RWPE2 (cell line): Measurements from ENCODE around the gene NAV3.

Experiments used
- ATAC-seq: fragments of 200-7000 bp; cut with Tn5 transposase; 3 replicates; pipeline ENCODE4 v1.9.1; 2021; ENCODE audit warnings: low read depth
- DNase-seq: peaks from one replicate; pipeline ENCODE4 v3.0.0-alpha.2; 2020; ENCODE audit warnings: low spot score
- H3K27ac ChIP-seq: fragments of 450-650 bp; 2 replicates; pipeline ENCODE4 v1.5.1; 2017; ENCODE audit warnings: mild to moderate bottlenecking; ENCODE audit not compliant: poor library complexity, severe bottlenecking
- H3K27me3 ChIP-seq: fragments of 250-450 bp; sonication (Bioruptor Pico); 2 replicates; pipeline ENCODE4 v1.5.1; 2021; ENCODE audit warnings: mild to moderate bottlenecking, moderate library complexity; ENCODE audit not compliant: insufficient read depth, poor library complexity, severe bottlenecking
- H3K36me3 ChIP-seq: fragments of 250-450 bp; sonication (Bioruptor Pico); 2 replicates; pipeline ENCODE4 v1.5.1; 2020; ENCODE audit warnings: low read depth, mild to moderate bottlenecking, moderate library complexity
- H3K4me1 ChIP-seq: fragments of 250-450 bp; sonication (Bioruptor Pico); 2 replicates; pipeline ENCODE4 v1.5.1; 2021; ENCODE audit warnings: mild to moderate bottlenecking, moderate library complexity; ENCODE audit not compliant: insufficient read depth, poor library complexity, severe bottlenecking
- H3K4me3 ChIP-seq: fragments of 250-450 bp; sonication (Bioruptor Pico); 2 replicates; pipeline ENCODE4 v1.5.1; 2021; ENCODE audit warnings: mild to moderate bottlenecking, moderate library complexity; ENCODE audit not compliant: severe bottlenecking
- H3K9me3 ChIP-seq: fragments of 250-450 bp; sonication (Bioruptor Pico); 2 replicates; pipeline ENCODE4 v1.5.1; 2021; ENCODE audit warnings: mild to moderate bottlenecking, moderate library complexity; ENCODE audit not compliant: severe bottlenecking
- CTCF ChIP-seq: fragments of 450-650 bp; IDR thresholded peaks from one replicate; pipeline ENCODE4 v1.5.1; 2017; ENCODE audit warnings: mild to moderate bottlenecking, moderate library complexity; ENCODE audit not compliant: poor library complexity, severe bottlenecking

NAV3 gene

DNA sequence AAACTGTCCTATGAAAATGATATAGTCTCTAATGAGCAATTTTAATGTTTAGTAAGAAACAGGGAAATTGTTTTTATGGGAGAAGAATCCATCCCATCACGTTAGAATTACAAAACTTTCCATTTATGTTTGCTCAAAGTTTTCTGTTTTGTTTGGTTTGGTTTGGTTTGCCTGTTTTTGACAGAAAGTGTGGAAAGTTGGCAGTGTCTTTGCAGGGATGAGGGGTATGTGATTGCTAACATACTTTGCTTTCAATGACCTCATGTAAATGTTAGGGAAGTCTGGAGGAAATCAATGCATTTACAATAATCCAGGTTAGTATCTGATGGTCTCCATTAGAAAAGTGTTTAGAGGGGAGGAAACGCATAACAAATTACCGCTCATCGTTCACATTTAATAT, 12.3 kb upstream of the NAV3 start:
- Histone ChIP-seq H3K4me1 (no peaks in the 10 kb centered on the region), H3K27me3 (peaks cover 12% of the 10 kb centered on the region), H3K4me3 (no peak overlapping the region), H3K9me3 (no peaks in the 10 kb centered on the region), H3K27ac (no peak overlapping the region), H3K36me3 (no peaks in the 10 kb centered on the region)
- no peak for TF ChIP-seq CTCF
- DNase-seq (no peak), ATAC-seq (no peak)

- no peak for DNase-seq
- ATAC-seq = no peak
Observed at GRCh38 chr12:77821699-77822203, 8.9 kb upstream of the NAV3 start.

DNA sequence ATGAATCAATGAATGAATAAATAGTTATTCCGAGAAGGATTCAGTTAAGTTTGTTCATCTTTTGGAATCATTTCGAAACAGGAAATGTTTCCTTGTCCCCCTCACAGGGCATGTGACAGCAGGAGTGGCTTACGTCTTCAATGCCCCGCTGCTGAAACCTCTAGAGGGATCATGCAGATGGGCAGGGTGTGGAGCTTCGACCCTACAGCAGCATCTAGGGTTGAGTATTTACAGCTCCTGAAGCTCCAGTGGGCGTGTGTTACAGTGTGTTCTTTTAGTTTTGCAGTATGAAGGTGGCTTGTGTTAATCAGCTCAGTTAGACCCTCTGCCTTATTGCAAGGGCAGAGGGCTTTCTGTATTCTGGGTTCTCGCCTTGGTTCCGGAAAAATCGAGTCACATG, 2.6 kb downstream of the NAV3 start:
- no peak overlapping the region for H3K27ac ChIP-seq
- no peak overlapping the region for H3K4me3 ChIP-seq
- H3K36me3 ChIP-seq = no peaks in the 10 kb centered on the region
- DNase-seq = no peak
- H3K27me3 ChIP-seq = no peaks in the 10 kb centered on the region
- no peaks in the 10 kb centered on the region for H3K4me1 ChIP-seq
- no peaks in the 10 kb centered on the region for H3K9me3 ChIP-seq
- no peak for TF ChIP-seq CTCF
- no peak for ATAC-seq

More at GRCh38 chr12:77821699-77822203, 8.9 kb upstream of the NAV3 start:
- Histone ChIP-seq H3K27ac (no peak overlapping the region), H3K4me1 (no peaks in the 10 kb centered on the region), H3K4me3 (no peak overlapping the region), H3K36me3 (no peaks in the 10 kb centered on the region), H3K9me3 (no peaks in the 10 kb centered on the region), H3K27me3 (peaks cover 12% of the 10 kb centered on the region)
- no peak for TF ChIP-seq CTCF

DNA sequence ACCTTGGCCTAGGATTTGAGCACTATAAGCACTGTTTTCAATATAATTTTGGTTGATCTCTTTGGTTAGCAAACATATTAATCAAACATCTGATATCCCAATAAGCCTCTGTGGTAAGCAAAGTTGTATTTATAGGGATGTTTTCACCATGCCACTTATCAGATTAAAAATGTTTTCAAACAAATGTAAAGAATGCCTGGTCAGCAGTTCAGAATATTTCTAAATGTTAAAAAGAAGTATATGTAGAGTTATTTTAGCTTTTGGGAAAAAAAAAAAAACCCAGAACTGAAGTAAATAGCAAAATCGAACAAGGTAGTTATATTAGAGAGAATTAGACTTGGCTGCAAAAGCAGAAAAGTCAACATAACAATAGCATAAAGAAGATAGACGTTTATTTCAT, 3.9 kb downstream of the NAV3 start:
- no peak for TF ChIP-seq CTCF
- H3K27ac ChIP-seq = no peak overlapping the region
- H3K36me3 ChIP-seq = no peaks in the 10 kb centered on the region
- no peaks in the 10 kb centered on the region for H3K4me1 ChIP-seq
- H3K9me3 ChIP-seq = no peaks in the 10 kb centered on the region
- ATAC-seq = no peak
- H3K27me3 ChIP-seq = no peaks in the 10 kb centered on the region
- H3K4me3 ChIP-seq = no peak overlapping the region
- DNase-seq = no peak

DNA sequence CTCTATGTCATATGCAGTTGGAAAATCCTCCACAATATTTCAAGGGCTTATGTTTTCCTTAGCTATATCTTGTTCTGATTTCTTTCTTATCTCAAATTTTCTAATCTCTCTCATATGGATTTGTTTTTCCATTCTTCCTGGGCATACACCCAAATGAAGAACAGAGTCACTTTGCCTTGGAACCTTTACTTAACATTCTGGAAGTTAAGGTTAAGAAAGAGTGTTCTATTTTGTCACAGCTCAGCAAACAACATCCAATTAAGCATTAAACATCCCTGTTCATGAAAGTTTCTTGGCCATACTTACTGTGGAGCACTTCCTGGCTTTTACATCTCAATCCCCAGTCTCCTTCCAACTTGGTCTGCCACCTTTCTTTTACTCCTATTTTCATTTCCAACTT, 5.3 kb downstream of the NAV3 start:
- Histone ChIP-seq H3K27me3 (no peaks in the 10 kb centered on the region), H3K4me3 (no peak overlapping the region), H3K4me1 (no peaks in the 10 kb centered on the region), H3K9me3 (no peaks in the 10 kb centered on the region), H3K27ac (no peak overlapping the region), H3K36me3 (no peaks in the 10 kb centered on the region)
- ATAC-seq (no peak), DNase-seq (no peak)
- TF ChIP-seq CTCF = no peak
